Left ventricle myocardium inferior (tissue), 1 donor: Measurements from ENCODE around the gene RFESD. TPM values are rescaled to one million over a fixed set of nuclear protein-coding genes. Genes with fewer than 3 reads are reported as not detected.

Experiments
- DNase-seq: peaks from one replicate; pipeline ENCODE4 v3.0.0-alpha.2; 2020
- H3K27ac ChIP-seq: fragments of 200-600 bp; replicated peaks from 2 replicates; pipeline ENCODE4 v1.8.0; 2021
- H3K27me3 ChIP-seq: fragments of 200-600 bp; 2 replicates; pipeline ENCODE4 v1.8.0; 2021; ENCODE audit warnings: low read depth
- H3K36me3 ChIP-seq: fragments of 200-600 bp; 2 replicates; pipeline ENCODE4 v1.8.0; 2021
- H3K4me1 ChIP-seq: fragments of 200-600 bp; 2 replicates; pipeline ENCODE4 v1.8.0; 2021
- H3K4me3 ChIP-seq: fragments of 200-600 bp; 2 replicates; pipeline ENCODE4 v1.8.0; 2021; ENCODE audit warnings: mild to moderate bottlenecking, moderate library complexity
- H3K9me3 ChIP-seq: fragments of 200-600 bp; replicated peaks from 2 replicates; pipeline ENCODE4 v1.8.0; 2021
- intact Hi-C: fragments of 100-400 bp; cut with micrococcal nuclease; formaldehyde crosslinking; loops from one replicate; pipeline ENCODE4 v1.11.0; 2022
- total RNA-seq: library from RNA; stranded (reverse); fragmentation: NEBNext Ultra II Directional; extraction: Animal tissue kit (Norgen Biotek cat#: 25700); gene quantifications from one replicate; pipeline ENCODE4 v1.2.1, GENCODE V29; 2021
- TF ChIP-seq, protein P1 (sequence below): fragments of 200-600 bp; IDR thresholded peaks from 2 replicates; pipeline ENCODE4 v1.8.0; 2021; ENCODE audit warnings: antibody characterized with exemption, mild to moderate bottlenecking, borderline replicate concordance
- donor health status: DM: no; HTN: yes; CAD: no; lungs with severe emphysema.

The RFESD gene
- total RNA-seq, 1 donor from 2014 or later, result 2.8 TPM

DNA sequence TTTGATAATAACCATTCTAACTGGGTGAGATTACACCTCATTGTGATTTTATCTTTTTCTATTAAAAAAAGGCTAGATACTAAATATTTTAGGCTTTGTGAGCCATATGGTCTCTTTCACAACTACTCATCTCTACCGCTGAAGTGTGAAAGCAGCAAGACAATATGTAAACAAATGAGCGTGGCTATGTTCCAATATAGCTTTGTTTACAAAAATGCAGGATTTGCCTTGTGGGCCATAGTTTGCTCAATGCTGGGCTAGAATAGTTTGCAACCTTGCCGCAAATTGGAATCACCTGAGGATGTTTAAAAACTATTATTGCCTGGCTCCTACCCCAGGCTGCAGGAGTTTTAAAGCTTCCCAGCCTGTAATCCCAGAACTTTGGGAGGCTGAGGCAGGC is 36.9 kb upstream of the RFESD start:
- DNase-seq, result no peak
- Histone ChIP-seq H3K4me1 (no peaks in the 10 kb centered on the region), H3K4me3 (no peak overlapping the region), H3K9me3 (peaks cover 15% of the 10 kb centered on the region), H3K27me3 (no peaks in the 10 kb centered on the region), H3K27ac (no peak overlapping the region), H3K36me3 (no peaks in the 10 kb centered on the region)
- intact Hi-C loops, result no loop called here
- TF ChIP-seq, protein P1, sequence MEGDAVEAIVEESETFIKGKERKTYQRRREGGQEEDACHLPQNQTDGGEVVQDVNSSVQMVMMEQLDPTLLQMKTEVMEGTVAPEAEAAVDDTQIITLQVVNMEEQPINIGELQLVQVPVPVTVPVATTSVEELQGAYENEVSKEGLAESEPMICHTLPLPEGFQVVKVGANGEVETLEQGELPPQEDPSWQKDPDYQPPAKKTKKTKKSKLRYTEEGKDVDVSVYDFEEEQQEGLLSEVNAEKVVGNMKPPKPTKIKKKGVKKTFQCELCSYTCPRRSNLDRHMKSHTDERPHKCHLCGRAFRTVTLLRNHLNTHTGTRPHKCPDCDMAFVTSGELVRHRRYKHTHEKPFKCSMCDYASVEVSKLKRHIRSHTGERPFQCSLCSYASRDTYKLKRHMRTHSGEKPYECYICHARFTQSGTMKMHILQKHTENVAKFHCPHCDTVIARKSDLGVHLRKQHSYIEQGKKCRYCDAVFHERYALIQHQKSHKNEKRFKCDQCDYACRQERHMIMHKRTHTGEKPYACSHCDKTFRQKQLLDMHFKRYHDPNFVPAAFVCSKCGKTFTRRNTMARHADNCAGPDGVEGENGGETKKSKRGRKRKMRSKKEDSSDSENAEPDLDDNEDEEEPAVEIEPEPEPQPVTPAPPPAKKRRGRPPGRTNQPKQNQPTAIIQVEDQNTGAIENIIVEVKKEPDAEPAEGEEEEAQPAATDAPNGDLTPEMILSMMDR, result no peak

DNA sequence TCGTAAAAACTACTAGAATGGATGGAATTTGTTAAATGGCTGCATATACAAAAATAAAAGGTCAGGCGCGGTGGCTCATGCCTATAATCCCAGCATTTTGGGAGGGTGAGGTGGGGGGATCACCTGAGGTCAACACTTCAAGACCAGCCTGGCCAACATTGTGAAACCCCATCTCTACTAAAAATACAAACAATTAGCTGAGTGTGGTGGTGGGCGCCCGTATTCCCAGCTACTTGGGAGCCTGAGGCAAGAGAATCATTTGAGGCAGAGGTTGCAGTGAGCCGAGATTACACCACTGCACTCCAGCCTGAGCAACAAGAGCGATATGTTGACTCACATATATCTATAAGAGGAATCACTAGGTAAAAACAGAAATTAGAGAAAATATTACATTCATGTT is 36.0 kb upstream of the RFESD start:
- Histone ChIP-seq H3K9me3 (peaks cover 15% of the 10 kb centered on the region), H3K4me3 (no peak overlapping the region), H3K27ac (no peak overlapping the region), H3K36me3 (no peaks in the 10 kb centered on the region), H3K4me1 (no peaks in the 10 kb centered on the region), H3K27me3 (no peaks in the 10 kb centered on the region)
- DNase-seq, result no peak
- TF ChIP-seq, protein P1, result no peak
- intact Hi-C loops, result no loop called here

DNA sequence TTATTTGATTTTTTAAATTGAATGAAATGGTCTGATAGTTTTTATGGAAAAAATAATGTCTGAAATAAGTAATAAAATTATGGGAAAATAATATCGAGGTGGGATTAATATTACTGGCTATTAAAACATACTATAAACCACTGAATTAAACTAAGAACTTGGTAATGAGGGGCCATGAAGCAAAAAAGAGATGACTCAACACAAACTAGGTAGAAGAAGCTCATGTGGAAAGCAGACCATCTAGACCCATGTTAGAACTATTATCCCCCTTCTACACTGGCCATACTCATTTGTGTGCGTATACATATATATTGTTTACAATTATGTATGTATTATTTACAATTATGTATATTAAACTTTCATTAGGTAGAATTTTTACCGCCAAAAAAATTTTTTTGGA is 35.2 kb upstream of the RFESD start:
- Histone ChIP-seq H3K4me1 (no peaks in the 10 kb centered on the region), H3K36me3 (no peaks in the 10 kb centered on the region), H3K27me3 (no peaks in the 10 kb centered on the region), H3K4me3 (no peak overlapping the region), H3K9me3 (peaks cover 15% of the 10 kb centered on the region), H3K27ac (no peak overlapping the region)
- intact Hi-C loops, result no loop called here
- no peak for DNase-seq
- TF ChIP-seq, protein P1, result no peak

DNA sequence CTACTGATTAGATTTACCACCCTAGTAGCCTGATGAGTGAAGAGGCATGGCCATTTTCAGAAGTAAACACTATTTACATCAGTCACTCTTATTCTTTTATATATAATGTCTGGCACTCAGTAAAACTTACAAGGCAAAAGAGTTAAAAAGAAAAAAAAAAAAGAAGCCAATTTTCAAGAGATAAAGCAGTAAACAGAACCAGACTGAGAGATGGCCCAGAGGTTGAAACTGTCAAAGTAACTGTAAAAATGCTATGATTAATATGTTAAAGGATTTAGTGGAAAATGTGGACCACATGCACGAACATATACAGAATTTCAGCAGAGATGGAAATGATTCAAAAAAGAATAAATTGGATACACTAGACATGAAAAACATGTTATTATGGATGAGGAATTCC is 33.1 kb upstream of the RFESD start:
- DNase-seq, result no peak
- no peak overlapping the region for H3K4me3 ChIP-seq
- intact Hi-C loops, result no loop called here
- no peaks in the 10 kb centered on the region for H3K4me1 ChIP-seq
- no peaks in the 10 kb centered on the region for H3K36me3 ChIP-seq
- no peak overlapping the region for H3K27ac ChIP-seq
- H3K9me3 ChIP-seq, result peaks cover 15% of the 10 kb centered on the region
- TF ChIP-seq, protein P1, result no peak
- H3K27me3 ChIP-seq, result no peaks in the 10 kb centered on the region

DNA sequence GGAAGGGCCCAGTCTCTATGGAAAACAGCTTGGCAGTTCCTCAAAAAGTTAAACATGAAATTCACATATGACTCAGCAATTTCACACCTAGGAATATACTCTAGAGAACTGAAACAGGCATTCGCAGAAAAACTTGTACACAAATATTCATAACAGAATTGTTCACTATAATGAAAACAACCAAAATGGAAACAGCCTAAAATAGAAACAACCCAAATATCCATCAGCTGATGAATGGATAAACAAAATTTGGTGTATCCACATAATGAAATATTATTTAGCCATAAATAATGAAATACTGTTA is 31.5 kb upstream of the RFESD start:
- no peak for DNase-seq
- peaks cover 8% of the 10 kb centered on the region for H3K27me3 ChIP-seq
- no peaks in the 10 kb centered on the region for H3K36me3 ChIP-seq
- H3K4me1 ChIP-seq, result peaks cover 11% of the 10 kb centered on the region
- H3K4me3 ChIP-seq, result no peak overlapping the region
- peaks cover 15% of the 10 kb centered on the region for H3K9me3 ChIP-seq
- TF ChIP-seq, protein P1, result no peak
- no peak overlapping the region for H3K27ac ChIP-seq
- intact Hi-C loops, result no loop called here

DNA sequence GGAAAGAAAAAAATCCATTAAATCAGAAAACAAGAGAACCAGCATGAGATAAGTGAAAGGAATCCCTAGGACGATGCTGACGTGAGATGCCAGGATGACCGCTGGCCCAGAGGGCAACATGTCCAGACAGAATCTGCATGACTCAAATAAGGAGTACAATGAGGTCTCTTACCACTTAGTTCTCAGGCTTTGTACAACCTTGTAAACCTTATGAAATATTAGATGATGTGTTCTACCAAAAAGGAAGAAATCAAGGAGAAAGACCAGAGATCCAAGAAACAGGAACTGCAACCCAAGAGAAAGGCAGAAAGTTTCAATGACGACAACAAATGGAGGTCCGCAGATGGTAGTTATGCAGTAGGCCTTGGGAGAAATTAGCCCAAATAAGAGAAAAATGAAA is 29.5 kb upstream of the RFESD start:
- peaks cover 15% of the 10 kb centered on the region for H3K9me3 ChIP-seq
- peaks cover 8% of the 10 kb centered on the region for H3K27me3 ChIP-seq
- TF ChIP-seq, protein P1, result no peak
- intact Hi-C loops, result no loop called here
- no peak overlapping the region for H3K27ac ChIP-seq
- no peak overlapping the region for H3K4me3 ChIP-seq
- DNase-seq, result no peak
- peaks cover 24% of the 10 kb centered on the region for H3K4me1 ChIP-seq
- H3K36me3 ChIP-seq, result no peaks in the 10 kb centered on the region
